AG04449 (cell line): ENCODE measurements around the gene IL36G.

Source experiments
- CTCF ChIA-PET: fragments of 350-600 bp; formaldehyde crosslinking; extraction: SDS; loops from one replicate; lab custom pipeline; 2021; ENCODE audit warnings: antibody characterized with exemption; lab: Yijun Ruan, JAX
- POLR2A ChIA-PET: fragments of 400-600, 350-600 bp; formaldehyde crosslinking; extraction: SDS; loops from one replicate; lab custom pipeline; 2020; ENCODE audit warnings: antibody characterized with exemption, inconsistent platforms; lab: Yijun Ruan, JAX
- DNase-seq: peaks from one replicate; pipeline ENCODE4 v3.0.0-alpha.2; 2010; ENCODE audit warnings: low read depth, low spot score
- H3K4me3 ChIP-seq: 2 replicates; pipeline ENCODE4 v1.5.1; 2011; ENCODE audit warnings: low read depth, mild to moderate bottlenecking, control low read depth, low read length
- TF ChIP-seq, protein P1 (sequence below): IDR thresholded peaks from one replicate; pipeline ENCODE4 v1.5.1; 2011; ENCODE audit warnings: mild to moderate bottlenecking, moderate library complexity, low read length, control low read depth, inconsistent platforms; ENCODE audit not compliant: insufficient read depth; ENCODE audit errors: missing control alignments

Gene IL36G

DNA sequence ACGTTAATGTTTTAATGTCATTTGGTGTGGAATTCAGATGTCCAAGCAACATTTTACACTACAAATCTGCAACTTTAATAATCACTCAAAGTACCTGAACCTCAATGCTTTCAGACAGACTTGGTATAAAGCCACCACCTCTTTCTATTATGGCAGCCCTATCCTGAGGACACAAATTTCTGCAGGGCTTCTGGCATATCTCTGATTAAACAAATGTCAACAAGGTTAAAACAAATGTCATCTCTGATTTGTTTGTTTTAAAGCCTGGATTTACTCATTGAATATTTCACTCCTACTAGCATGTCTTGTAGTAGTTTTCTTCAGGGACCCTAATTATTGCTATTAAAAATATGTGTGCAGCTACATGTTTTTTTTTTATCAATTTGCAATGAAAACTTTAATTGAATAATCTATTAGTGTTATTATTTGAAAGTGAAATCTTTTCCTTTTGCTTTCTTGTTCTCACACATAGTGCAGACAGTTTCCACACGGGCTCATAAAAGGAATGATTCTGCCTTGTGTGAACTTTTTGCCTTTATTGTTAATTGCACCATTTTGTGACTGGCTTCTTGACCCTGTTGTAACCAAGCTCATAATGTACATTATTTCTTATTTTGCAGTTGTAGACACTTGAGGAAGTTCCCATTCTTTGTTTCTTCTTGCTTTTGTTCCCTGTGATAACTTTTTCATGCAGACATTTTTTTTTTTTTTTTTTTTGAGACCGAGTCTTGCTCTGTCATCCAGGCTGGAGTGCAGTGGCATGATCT is 36.8 kb upstream of the IL36G start:
- ChIA-PET POLR2A (interaction anchor here (1.1 kb wide), 1 partner anchor 177 kb away, joined by 3 read pairs; the partner anchor contains the start of gene CKAP2L), CTCF (interaction anchor here (0.6 to 13.1 kb wide), 47 partner anchors 8 to 460 kb away, joined by 3 to 688 read pairs (median 5); partner anchors contain the start of genes CHCHD5 and CKAP2L)
- DNase-seq = no peak
- TF ChIP-seq, protein P1, sequence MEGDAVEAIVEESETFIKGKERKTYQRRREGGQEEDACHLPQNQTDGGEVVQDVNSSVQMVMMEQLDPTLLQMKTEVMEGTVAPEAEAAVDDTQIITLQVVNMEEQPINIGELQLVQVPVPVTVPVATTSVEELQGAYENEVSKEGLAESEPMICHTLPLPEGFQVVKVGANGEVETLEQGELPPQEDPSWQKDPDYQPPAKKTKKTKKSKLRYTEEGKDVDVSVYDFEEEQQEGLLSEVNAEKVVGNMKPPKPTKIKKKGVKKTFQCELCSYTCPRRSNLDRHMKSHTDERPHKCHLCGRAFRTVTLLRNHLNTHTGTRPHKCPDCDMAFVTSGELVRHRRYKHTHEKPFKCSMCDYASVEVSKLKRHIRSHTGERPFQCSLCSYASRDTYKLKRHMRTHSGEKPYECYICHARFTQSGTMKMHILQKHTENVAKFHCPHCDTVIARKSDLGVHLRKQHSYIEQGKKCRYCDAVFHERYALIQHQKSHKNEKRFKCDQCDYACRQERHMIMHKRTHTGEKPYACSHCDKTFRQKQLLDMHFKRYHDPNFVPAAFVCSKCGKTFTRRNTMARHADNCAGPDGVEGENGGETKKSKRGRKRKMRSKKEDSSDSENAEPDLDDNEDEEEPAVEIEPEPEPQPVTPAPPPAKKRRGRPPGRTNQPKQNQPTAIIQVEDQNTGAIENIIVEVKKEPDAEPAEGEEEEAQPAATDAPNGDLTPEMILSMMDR = no peak
- no peak overlapping the region for H3K4me3 ChIP-seq

DNA sequence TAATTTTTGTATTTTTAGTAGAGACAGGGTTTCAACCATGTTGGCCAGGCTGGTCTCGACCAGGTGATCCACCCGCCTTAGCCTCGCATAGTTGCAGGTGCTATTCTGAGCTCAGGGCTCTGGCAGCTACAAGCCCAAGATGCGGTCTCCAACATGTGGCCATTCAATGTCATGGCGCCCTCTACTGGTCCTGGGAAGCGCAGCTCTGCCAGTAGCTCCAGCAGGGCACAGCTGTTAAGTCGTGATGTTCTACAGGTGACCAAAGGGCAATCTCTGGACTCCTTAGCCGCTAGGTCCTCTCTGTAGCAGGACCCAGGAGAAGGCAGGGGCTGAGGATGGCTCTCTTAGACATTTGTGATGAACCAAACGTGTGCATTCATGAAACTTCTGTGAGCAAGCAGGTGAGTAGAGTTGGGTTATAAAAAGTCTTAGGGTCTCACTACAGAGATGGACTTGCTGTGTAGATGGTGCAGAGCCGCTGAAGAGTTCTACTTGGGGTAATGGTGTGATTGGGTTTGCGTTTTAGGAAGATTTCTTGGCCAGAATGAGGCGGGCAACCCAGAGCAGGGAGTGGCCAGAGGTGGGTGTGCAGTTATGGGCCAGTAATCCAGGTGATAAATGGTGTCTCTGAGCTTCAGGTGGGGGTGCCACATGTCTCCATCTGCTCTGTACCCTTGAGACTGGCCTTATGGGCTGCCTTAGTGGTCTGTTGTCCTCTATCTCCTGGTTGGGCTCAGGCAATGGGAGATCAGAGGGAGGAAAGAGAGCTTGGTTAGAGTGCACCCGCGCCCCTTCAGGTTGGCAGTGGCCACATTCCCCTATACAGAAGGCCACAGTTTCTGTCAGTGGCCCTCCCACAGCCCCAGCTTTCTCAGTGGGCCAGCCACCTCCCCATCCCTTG is 35.8 kb upstream of the IL36G start:
- POLR2A ChIA-PET = interaction anchor here (1.1 kb wide), 1 partner anchor 178 kb away, joined by 3 read pairs; the partner anchor contains the start of gene CKAP2L

GRCh38 chr2:112942654-112943002 is 35.2 kb upstream of the IL36G start:
- H3K4me3 ChIP-seq = no peak overlapping the region
- CTCF ChIA-PET = interaction anchor here (0.8 to 13.1 kb wide), 26 partner anchors 9 to 342 kb away, joined by 3 to 688 read pairs (median 7); no protein-coding TSS in a partner anchor
- POLR2A ChIA-PET = no interaction called here

More for the DNA sequence above, 35.8 kb upstream of the IL36G start:
- CTCF ChIA-PET = interaction anchor here (0.6 to 13.1 kb wide), 54 partner anchors 8 to 461 kb away, joined by 3 to 688 read pairs (median 4); partner anchors contain the start of genes CHCHD5 and CKAP2L
- DNase-seq = peak; percentile 14
- TF ChIP-seq, protein P1 = peak; percentile 95
- H3K4me3 ChIP-seq = no peak overlapping the region

DNA sequence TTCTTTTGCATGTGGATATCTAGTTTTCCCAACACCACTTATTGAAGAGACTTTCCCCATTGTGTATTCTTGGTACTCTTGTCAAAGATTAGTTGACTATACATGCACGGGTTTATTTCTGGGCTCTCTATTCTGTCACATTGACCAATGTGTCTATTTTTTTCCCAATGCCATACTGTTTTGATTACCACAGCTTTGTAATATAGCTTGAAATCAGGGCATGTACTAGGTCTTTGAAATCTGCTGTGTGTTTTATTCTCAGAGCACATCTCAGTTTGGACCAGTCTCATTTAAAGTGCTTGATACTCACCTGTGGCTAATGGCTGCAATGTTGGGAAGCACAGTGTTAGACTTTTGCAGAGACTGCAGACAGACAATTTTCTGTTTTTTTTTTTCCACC is 32.8 kb upstream of the IL36G start:
- H3K4me3 ChIP-seq = no peak overlapping the region
- TF ChIP-seq, protein P1 = no peak
- ChIA-PET POLR2A (no interaction called here), CTCF (interaction anchor here (0.8 to 13.1 kb wide), 4 partner anchors 10 to 445 kb away, joined by 4 to 688 read pairs (median 8); no protein-coding TSS in a partner anchor)
- DNase-seq = no peak

More at GRCh38 chr2:112942654-112943002, 35.2 kb upstream of the IL36G start:
- TF ChIP-seq, protein P1 = no peak
- no peak for DNase-seq

DNA sequence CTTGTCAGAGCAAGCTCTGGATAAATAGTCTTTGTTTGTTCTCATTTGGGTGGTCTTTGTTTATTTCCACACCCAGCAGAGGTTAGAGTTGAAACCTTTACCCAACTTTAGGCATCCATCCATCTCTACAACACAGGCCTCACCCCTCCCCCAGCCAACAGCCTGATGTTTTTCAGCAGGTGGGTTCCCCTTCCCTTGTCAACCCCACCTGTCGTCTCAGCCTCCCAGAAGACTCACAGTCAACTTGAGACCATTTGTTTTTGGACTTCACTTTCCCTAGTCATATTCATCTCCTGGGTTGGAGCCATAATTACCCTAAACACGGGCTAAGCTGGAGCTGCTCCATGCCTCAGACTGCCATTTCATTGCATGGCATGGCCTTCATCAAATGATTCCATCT is 31.7 kb upstream of the IL36G start:
- H3K4me3 ChIP-seq = no peak overlapping the region
- TF ChIP-seq, protein P1 = no peak
- ChIA-PET POLR2A (no interaction called here), CTCF (interaction anchor here (1.3 to 13.1 kb wide), 3 partner anchors 9 to 197 kb away, joined by 11 to 688 read pairs (median 11); no protein-coding TSS in a partner anchor)
- no peak for DNase-seq
